ENCODE data around the gene TEX38.

GRCh38 chr1:46652321-46653100 is 19.1 kb upstream of the TEX38 start:
- TF ChIP-seq CTCF (IDR thresholded peaks at IDR 0.05) (no peak), REST (IDR thresholded peaks at IDR 0.05; ENCODE audit: insufficient read depth in 1 of 2, low read depth in 2 of 2, low read length in 1 of 2) (no peak), POLR2AphosphoS5 (IDR thresholded peaks at IDR 0.05; ENCODE audit: low read depth, low read length) (no peak)

All from Panc1 (cell line).